Activated T-cell treated with anti-CD3 and anti-CD28 coated beads, Interleukin-2, amount 50 U/mL, for 1 hour (primary cell): ENCODE results near the gene MACROD2.

ENCODE experiments used
- DNase-seq: peaks from one replicate; pipeline ENCODE4 v3.0.0-alpha.2; 2020

MACROD2 gene

GRCh38 chr20:16069389-16070010 is 2074.2 kb downstream of the MACROD2 start:
- no peak for DNase-seq

- no peak for DNase-seq
Measured at GRCh38 chr20:16072220-16072619, 2076.9 kb downstream of the MACROD2 start.

DNA sequence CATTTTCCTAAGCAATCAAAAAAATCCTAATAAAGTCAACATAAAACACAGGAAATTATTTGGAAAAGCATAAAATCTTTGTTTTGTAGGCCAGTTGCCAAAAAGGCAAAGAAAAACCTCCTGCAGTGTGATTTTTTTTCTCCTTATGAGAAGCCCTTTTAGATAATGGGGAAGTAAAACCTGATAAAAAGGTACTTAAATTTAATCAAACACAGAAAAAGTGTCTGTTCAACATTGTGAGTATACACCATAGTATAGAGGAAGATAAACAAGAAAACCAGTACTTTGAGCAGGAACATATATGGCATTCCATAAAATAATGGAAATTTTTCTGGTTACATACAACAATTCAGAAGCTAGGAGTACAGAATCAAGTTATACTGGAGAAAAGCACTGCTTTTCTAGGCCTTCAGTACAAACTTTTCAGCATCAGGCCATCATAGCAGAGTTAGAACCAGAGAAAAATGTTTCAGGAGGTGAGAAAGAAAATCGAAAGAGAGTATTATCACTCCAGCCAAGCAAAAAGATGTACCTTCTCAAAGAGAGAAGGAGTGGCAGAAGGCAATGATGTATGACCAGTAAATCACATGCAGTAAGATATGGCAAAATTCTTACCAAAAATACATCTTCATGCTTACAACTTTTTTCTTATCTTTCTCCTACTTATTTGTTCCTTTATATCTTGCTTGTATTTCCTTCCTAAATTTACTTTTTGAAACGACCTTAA is 2083.0 kb downstream of the MACROD2 start:
- no peak for DNase-seq

DNA sequence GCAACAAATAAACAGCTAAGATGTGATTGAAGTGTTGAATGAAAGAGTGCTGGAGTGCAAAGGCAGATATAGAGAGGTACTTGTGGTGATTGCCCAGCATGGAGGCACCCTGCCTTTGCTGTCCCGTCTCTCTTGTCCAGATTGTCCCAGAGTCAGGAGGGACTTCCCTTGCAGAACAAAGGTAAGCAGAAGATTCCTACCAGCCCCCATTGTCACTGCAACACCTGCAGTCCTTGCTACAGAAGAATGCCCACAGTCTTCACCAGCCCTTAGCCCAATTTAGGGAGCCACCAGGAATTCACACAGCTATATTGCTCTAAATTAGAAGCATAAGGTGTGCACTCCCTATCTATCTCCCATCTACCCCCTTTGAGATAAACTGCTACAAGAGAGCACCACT is 2086.1 kb downstream of the MACROD2 start:
- no peak for DNase-seq

DNA sequence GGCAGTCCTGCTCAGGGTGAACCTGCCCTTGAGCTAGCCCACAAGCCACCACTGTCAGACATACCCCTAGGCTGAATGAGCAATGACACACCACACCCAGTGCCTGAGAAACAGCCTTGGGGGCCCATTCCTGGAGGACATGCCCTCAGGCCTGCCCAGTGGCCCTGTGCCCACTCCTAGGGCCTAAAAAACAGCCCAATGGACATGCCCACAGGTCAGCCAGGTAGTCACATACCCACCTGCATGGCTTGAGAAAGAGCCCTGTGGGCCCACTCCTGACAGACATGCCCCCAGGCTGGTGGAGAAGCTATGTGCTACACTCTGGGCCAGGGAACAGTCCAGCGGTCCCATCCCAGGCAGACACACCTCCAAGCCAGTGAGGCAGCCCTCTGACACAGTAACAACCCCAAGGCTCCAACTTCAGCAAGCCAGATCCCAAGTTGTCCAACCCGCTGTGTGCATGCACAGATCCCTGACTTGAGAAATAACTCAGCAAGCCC is 2086.8 kb downstream of the MACROD2 start:
- no peak for DNase-seq

DNA sequence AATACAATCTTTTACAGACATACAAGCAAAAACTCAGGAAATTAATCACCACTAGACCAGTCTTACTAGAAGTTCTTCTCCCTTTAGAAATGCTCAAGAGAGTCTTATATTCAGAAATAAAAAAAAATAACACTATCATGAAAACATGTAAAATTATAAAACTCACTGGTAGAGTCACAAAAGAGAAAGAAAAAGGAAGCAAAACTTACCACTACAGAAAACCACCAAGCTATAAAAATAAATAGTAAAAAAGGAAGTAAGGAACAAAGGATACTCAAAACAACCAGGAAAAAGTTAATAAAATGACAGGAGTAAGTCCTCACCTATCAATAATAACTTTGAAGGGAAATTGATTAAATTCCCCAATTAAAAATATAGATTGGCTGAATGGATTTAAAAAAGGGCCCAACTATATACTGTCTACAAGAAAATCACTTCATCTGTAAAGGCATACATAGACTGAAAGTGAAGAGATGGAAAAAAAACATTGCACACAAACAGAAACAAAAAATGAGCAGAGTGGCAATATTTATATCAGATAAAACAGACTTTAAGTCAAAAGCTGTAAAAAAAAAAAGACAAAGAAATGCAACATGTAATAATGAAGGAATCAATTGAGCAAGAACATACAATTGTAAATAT is 2088.4 kb downstream of the MACROD2 start:
- no peak for DNase-seq

DNA sequence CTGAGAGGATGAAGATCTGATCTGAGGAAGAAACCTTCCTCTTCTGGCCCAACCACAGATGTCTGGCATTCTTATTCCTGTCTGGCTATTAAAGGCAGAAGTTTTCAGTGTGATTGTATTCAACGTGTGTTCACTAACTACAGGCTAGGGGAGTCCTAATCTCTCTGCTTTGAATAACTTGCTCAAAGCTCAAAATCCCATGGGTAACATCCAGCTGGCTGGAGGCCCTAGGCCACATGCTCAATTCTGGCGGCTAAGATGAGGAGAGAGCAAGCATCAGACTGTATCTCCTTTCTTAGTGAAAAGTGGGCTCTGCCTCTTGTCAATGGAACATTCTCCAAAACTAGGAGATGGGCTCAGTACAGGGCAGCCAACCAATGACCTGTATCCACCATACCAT is 2099.9 kb downstream of the MACROD2 start:
- DNase-seq = no peak

DNA sequence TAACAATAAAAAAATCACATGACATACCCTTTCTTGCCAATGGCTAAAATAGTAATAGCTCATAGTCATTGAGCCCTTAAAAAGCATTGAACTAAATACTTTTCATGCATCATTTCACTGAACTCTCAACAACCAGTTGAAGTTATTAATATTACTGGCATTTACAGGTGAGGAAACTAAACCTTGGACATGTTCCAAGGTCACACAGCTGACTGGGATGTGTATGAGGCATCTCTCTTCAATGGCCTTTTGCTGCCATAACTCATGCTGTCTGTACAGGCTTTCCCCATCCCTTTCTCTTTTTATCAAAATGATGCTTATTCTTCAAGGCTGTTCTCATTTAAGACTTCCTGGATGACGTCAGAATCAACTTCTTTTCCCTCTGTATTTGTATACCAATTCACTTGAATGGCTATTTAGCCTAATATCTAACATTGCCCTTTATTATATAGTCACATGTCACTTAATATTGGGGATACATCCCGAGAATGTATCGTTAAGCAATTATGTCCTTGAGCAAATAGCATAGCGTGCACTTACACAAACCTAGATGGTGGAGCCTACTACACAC is 2101.5 kb downstream of the MACROD2 start:
- DNase-seq = no peak

GRCh38 chr20:16097788-16098187 is 2102.5 kb downstream of the MACROD2 start:
- DNase-seq = no peak

DNA sequence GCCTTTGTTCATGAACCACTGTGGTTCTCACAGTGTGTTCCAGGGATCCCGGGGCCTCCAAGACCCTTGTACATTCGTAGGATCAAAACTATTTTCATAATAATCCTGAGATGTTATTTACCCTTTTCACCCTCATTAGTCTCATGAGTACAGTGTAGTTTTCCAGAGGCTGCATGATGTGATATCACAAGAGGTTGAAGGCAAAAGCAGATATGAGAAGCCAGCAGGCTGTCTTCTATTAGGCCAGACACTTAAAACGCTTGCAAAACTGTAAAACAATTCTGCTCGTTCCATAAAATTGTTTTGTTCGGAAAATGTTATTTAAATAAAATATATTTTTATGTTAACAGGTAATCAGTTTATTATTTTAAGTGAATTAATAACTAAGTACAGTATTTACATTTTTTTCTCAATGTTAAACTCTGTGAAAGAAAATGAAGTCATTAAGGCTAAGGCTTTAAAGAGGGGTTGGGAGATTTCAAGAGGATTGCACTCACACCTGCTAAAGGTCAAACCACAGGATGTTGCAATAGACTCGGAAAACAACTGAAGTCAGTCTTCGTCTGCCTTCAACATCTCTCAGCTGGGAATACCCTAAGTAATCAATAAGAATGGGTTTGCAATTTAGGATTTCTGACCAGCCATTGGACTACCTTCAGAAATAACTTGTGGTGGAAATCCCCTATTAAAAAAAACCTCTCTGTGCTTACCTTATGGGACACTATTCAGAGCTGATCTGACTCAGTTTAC is 2103.7 kb downstream of the MACROD2 start:
- no peak for DNase-seq

- DNase-seq = no peak
Measured at GRCh38 chr20:16100111-16100510, 2104.8 kb downstream of the MACROD2 start.

DNA sequence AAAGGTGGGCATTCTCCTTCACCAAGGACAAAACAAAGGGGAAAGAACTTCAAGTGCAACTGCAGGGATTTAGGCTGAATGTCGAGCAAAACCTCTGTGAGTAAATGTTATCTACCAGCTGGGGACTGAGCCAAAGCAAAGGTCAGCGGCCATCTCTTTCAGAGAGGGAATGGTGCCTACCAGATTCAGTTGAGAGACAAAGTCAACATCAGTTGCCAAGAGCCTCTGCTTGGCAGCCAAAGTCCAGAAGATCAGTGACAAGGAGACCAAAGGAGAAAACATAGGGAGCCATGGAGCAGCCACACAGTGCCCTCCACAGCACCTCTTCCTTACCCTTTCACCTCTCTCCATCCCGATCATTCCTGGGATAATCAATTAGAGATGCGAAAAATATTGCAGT is 2105.5 kb downstream of the MACROD2 start:
- no peak for DNase-seq
